ENCODE results near the gene VPS39. TPM values are rescaled to one million over a fixed set of nuclear protein-coding genes. Genes with fewer than 3 reads are reported as not detected.

Gene VPS39
- 100 to 1,000 TPM in 3 of 5 donors, 10 to 100 TPM in 2; 98.5 to 113 (median 101) TPM for total RNA-seq
- 91.1 TPM for total RNA-seq (2013)
- 43.3 to 153 (median 108) reads per million in 29 experiments for total RNA-seq

DNA sequence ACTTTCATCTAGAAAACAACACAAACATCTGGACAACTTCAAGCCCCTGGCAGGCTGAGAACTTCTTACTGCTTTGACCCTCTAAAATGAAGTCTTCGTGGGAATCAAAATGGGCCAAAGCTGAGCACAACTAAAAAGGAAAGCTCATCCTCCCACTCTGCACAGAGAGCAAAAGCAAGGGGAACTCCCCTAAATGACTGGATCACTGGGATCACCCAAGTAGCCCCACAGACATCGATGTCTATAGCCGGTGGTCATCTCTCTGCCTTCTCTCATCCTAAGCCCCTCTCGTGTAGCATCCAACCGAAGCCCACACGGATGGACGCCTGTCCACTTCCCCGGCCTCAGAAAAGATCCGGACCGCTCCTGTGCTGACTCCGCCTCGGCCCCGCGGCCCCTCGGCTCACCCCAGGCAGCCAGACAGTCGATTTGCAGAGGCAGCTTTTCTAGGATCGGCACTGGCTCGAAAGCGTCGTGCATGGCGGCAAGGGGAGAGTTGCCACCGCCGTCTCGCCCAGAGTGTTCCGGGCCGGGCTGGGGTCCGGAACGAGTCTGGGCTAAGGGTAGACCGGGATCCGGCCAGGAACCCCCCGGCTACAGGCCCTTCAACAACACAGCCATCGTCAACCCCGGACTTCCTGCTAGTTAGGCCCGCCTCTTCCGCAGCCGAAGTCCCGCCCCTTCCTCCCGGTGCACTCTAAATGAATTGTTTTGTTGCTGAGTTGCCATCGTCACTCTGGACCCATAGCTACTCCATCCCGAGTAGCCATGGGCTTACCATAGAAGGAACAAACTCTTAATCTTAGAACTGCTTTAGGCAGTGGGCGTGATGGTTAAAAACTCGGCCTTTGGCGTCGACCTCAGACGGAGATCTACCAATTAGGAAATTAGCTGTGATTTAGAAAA lies at the start of gene VPS39:
Gene VPS39, minus strand, starts transcription at position 631 of the 906 bp plus-strand sequence. Its CDS starts 151 bp downstream, at position 480.
- no peaks in the 10 kb centered on the region for H3K9me3 Mint-ChIP-seq
- DNase-seq = peak; percentile 62 to 88 (median 80)
- H3K27ac Mint-ChIP-seq = peak within 1 kb of the TSS; percentile 93 to 94
- POLR2A ChIA-PET = no interaction called here
- H3K36me3 Mint-ChIP-seq = peaks cover 13% of the 10 kb centered on the region
- WGBS (ENCODE audit: insufficient coverage) = 0% methylated on average over 34 of the region's 45 CpGs
- peaks cover 39 to 46% (median 42%) of the 10 kb centered on the region in 3 donors for H3K4me1 Mint-ChIP-seq
- CTCF ChIA-PET = interaction anchor here in 1 of 2 donors (0.7 kb wide), 1 partner anchor 63 kb away, joined by 3 read pairs; no protein-coding TSS in a partner anchor
- peak within 1 kb of the TSS; percentile 96 to 98 for H3K4me3 ChIP-seq (ENCODE audit: control insufficient read depth in 1 of 2, extremely low read depth in 1 of 2, low read length in 1 of 2)
- H3K4me1 ChIP-seq (ENCODE audit: control insufficient read depth in 1 of 2, extremely low read depth in 1 of 2, insufficient read depth in 2 of 2, low read length in 2 of 2) = peaks cover 12 to 22% of the 10 kb centered on the region in 2 experiments
- H3K36me3 ChIP-seq (ENCODE audit: control insufficient read depth in 2 of 2, extremely low read depth in 1 of 2, insufficient read depth in 1 of 2, low read length in 1 of 2) = peaks cover 0 to 23% of the 10 kb centered on the region in 2 donors
- peak within 1 kb of the TSS; percentile 78 for H3K27ac ChIP-seq (ENCODE audit: low read length)
- no peaks in the 10 kb centered on the region for H3K27me3 ChIP-seq (replicated peaks in 1 of 2; ENCODE audit: control insufficient read depth in 2 of 2, extremely low read depth in 1 of 2, insufficient read depth in 2 of 2, low read length in 1 of 2)
- no peaks in the 10 kb centered on the region for H3K27me3 Mint-ChIP-seq
- ATAC-seq (replicated peaks in 1 of 4) = peak; percentile 96 to 99 (median 98)
- H3K4me3 Mint-ChIP-seq = peak within 1 kb of the TSS; percentile 94 to 97 (median 96)
- H3K9me3 ChIP-seq = no peaks in the 10 kb centered on the region

DNA sequence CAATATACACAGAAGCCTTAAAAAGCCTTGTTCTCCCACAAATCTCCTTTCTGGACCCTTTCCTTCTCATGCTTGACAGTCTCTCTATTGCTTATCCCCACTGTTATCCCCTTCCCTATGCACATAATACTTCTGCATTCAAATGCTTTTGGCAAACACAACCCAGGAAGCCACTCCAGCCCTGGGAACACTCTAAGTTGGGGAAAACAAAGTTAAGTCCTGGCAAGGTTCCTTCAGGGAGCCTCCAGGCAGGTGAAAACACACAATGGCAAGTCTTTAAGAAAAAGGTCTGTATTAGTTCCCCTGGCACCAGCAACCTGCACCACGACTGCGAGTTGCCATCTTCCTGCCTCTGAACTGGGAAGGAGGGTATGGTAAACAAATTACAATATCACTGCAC lies 45.2 kb upstream of the VPS39 start:
- POLR2A ChIA-PET = interaction anchor here in 1 of 2 donors (1.7 kb wide), 1 partner anchor 15 kb away, joined by 4 read pairs; no protein-coding TSS in a partner anchor
- Histone ChIP-seq H3K27ac (ENCODE audit: low read length) (no peak overlapping the region), H3K27me3 (replicated peaks in 1 of 2; ENCODE audit: control insufficient read depth in 2 of 2, extremely low read depth in 1 of 2, insufficient read depth in 2 of 2, low read length in 1 of 2) (no peaks in the 10 kb centered on the region), H3K36me3 (ENCODE audit: control insufficient read depth in 2 of 2, extremely low read depth in 1 of 2, insufficient read depth in 1 of 2, low read length in 1 of 2) (peaks cover 0 to 41% of the 10 kb centered on the region in 2 donors), H3K4me1 (ENCODE audit: control insufficient read depth in 1 of 2, extremely low read depth in 1 of 2, insufficient read depth in 2 of 2, low read length in 2 of 2) (no peaks in the 10 kb centered on the region), H3K9me3 (no peaks in the 10 kb centered on the region), H3K4me3 (ENCODE audit: control insufficient read depth in 1 of 2, extremely low read depth in 1 of 2, low read length in 1 of 2) (no peak overlapping the region)
- no peak overlapping the region for H3K4me3 Mint-ChIP-seq
- H3K4me1 Mint-ChIP-seq = peaks cover 10 to 14% (median 10%) of the 10 kb centered on the region in 3 donors
- ATAC-seq (replicated peaks in 1 of 4) = no peak
- no peaks in the 10 kb centered on the region for H3K27me3 Mint-ChIP-seq
- no peak for DNase-seq
- CTCF ChIA-PET = no interaction called here
- peaks cover 53% of the 10 kb centered on the region for H3K36me3 Mint-ChIP-seq
- peaks cover 5 to 13% (median 8%) of the 10 kb centered on the region in 3 donors for H3K9me3 Mint-ChIP-seq
- WGBS (ENCODE audit: insufficient coverage) = no CpG with 5 or more reads among the region's 2 CpGs
- H3K27ac Mint-ChIP-seq = no peak overlapping the region

DNA sequence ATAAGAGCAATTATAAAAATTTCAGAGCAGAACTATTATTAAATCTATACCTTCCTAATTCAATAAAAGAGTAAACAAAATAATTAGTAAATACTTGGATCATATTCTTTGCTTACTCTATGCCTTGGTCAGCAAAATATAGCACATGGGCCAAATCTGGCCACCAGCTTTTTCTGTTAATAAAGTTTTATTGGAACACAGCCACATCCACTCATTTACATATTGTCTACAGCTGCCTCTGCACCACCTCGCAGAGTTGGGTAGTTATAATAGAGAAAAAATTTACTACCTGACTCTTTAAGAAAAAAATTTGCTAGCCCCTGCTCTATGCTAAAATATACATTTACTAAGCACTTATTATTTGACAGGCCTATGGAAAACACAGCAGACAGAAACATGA lies 32.7 kb upstream of the VPS39 start:
- Histone ChIP-seq H3K36me3 (ENCODE audit: control insufficient read depth in 2 of 2, extremely low read depth in 1 of 2, insufficient read depth in 1 of 2, low read length in 1 of 2) (peaks cover 0 to 41% of the 10 kb centered on the region in 2 donors), H3K4me3 (ENCODE audit: control insufficient read depth in 1 of 2, extremely low read depth in 1 of 2, low read length in 1 of 2) (no peak overlapping the region), H3K27me3 (replicated peaks in 1 of 2; ENCODE audit: control insufficient read depth in 2 of 2, extremely low read depth in 1 of 2, insufficient read depth in 2 of 2, low read length in 1 of 2) (no peaks in the 10 kb centered on the region), H3K9me3 (no peaks in the 10 kb centered on the region), H3K27ac (ENCODE audit: low read length) (no peak overlapping the region), H3K4me1 (ENCODE audit: control insufficient read depth in 1 of 2, extremely low read depth in 1 of 2, insufficient read depth in 2 of 2, low read length in 2 of 2) (no peaks in the 10 kb centered on the region)
- no peaks in the 10 kb centered on the region for H3K27me3 Mint-ChIP-seq
- no CpG with 5 or more reads among the region's 1 CpG for WGBS (ENCODE audit: insufficient coverage)
- CTCF ChIA-PET = interaction anchor here in 1 of 2 donors (0.6 kb wide), 1 partner anchor 72 kb away, joined by 3 read pairs; no protein-coding TSS in a partner anchor
- no peaks in the 10 kb centered on the region for H3K9me3 Mint-ChIP-seq
- peaks cover 46% of the 10 kb centered on the region for H3K36me3 Mint-ChIP-seq
- ATAC-seq (replicated peaks in 1 of 4) (no peak), DNase-seq (no peak)
- H3K27ac Mint-ChIP-seq = no peak overlapping the region
- no peak overlapping the region for H3K4me3 Mint-ChIP-seq
- H3K4me1 Mint-ChIP-seq = peaks cover 12 to 14% (median 13%) of the 10 kb centered on the region in 3 donors
- POLR2A ChIA-PET = no interaction called here

- no peaks in the 10 kb centered on the region for H3K9me3 Mint-ChIP-seq
- no peaks in the 10 kb centered on the region for H3K27me3 Mint-ChIP-seq
- H3K36me3 Mint-ChIP-seq = peaks cover 52% of the 10 kb centered on the region
- no peak for DNase-seq
- ChIA-PET CTCF (no interaction called here), POLR2A (no interaction called here)
- Histone ChIP-seq H3K27me3 (replicated peaks in 1 of 2; ENCODE audit: control insufficient read depth in 2 of 2, extremely low read depth in 1 of 2, insufficient read depth in 2 of 2, low read length in 1 of 2) (no peaks in the 10 kb centered on the region), H3K4me3 (ENCODE audit: control insufficient read depth in 1 of 2, extremely low read depth in 1 of 2, low read length in 1 of 2) (no peak overlapping the region), H3K9me3 (no peaks in the 10 kb centered on the region), H3K36me3 (ENCODE audit: control insufficient read depth in 2 of 2, extremely low read depth in 1 of 2, insufficient read depth in 1 of 2, low read length in 1 of 2) (peaks cover 0 to 52% of the 10 kb centered on the region in 2 donors), H3K27ac (ENCODE audit: low read length) (no peak overlapping the region), H3K4me1 (ENCODE audit: control insufficient read depth in 1 of 2, extremely low read depth in 1 of 2, insufficient read depth in 2 of 2, low read length in 2 of 2) (no peaks in the 10 kb centered on the region)
- H3K4me3 Mint-ChIP-seq = no peak overlapping the region
- ATAC-seq (replicated peaks in 1 of 4) = no peak
- peaks cover 10 to 13% (median 12%) of the 10 kb centered on the region in 3 donors for H3K4me1 Mint-ChIP-seq
- no peak overlapping the region for H3K27ac Mint-ChIP-seq
Observed at GRCh38 chr15:42239528-42240182, 31.6 kb upstream of the VPS39 start.

DNA sequence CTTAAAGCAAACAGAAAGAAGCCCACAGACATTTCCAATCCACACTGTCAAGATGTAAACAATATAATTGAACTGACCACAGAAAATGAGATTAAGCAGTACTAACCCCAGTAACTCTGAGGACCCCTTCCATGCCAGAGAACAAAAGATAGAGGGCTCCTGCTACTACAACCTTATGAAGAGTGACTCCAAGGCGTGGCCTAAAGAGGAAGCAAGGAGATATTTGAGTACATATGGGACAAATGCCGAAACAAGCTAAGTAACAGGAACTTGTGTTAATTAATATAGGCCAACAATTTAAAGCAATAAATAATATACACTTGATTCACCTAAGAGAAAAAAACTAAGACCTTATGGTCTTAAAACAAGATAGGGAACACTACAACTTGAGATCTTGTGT lies 25.0 kb upstream of the VPS39 start:
- Mint-ChIP-seq H3K4me3 (no peak overlapping the region), H3K36me3 (peaks cover 51% of the 10 kb centered on the region), H3K4me1 (no peaks in the 10 kb centered on the region), H3K27me3 (no peaks in the 10 kb centered on the region), H3K27ac (peak overlapping the region in 1 of 2 donors; percentile 44), H3K9me3 (no peaks in the 10 kb centered on the region)
- no CpG with 5 or more reads among the region's 2 CpGs for WGBS (ENCODE audit: insufficient coverage)
- H3K36me3 ChIP-seq (ENCODE audit: control insufficient read depth in 2 of 2, extremely low read depth in 1 of 2, insufficient read depth in 1 of 2, low read length in 1 of 2) = peaks cover 0 to 84% of the 10 kb centered on the region in 2 donors
- DNase-seq = no peak
- H3K27ac ChIP-seq (ENCODE audit: low read length) = no peak overlapping the region
- no peak for ATAC-seq (replicated peaks in 1 of 4)
- H3K4me3 ChIP-seq (ENCODE audit: control insufficient read depth in 1 of 2, extremely low read depth in 1 of 2, low read length in 1 of 2) = no peak overlapping the region
- no peaks in the 10 kb centered on the region for H3K27me3 ChIP-seq (replicated peaks in 1 of 2; ENCODE audit: control insufficient read depth in 2 of 2, extremely low read depth in 1 of 2, insufficient read depth in 2 of 2, low read length in 1 of 2)
- ChIA-PET CTCF (no interaction called here), POLR2A (interaction anchor here in 1 of 2 donors (0.6 kb wide), 1 partner anchor 122 kb away, joined by 5 read pairs; no protein-coding TSS in a partner anchor)
- no peaks in the 10 kb centered on the region for H3K9me3 ChIP-seq
- H3K4me1 ChIP-seq (ENCODE audit: control insufficient read depth in 1 of 2, extremely low read depth in 1 of 2, insufficient read depth in 2 of 2, low read length in 2 of 2) = no peaks in the 10 kb centered on the region

DNA sequence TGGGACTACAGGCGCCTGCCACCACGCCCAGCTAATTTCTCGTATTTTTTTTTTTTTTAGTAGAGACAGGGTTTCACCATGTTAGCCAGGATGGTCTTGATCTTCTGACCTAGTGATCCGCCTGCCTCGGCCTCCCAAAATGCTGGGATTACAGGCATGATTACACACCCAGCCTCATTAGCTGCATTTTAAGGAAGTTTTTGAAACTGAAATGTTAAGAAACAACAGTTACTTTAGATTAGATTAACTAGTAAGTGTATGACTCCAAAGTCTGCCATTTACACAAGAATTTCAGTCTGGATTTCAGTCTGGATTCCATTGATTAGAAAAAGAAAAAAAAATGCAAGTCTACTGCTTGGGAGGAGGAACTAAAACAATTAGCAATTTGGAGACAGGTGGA lies 24.5 kb upstream of the VPS39 start:
- POLR2A ChIA-PET = interaction anchor here in 1 of 2 donors (0.6 kb wide), 1 partner anchor 122 kb away, joined by 5 read pairs; no protein-coding TSS in a partner anchor
- no peak for ATAC-seq (replicated peaks in 1 of 4)
- Histone ChIP-seq H3K4me1 (ENCODE audit: control insufficient read depth in 1 of 2, extremely low read depth in 1 of 2, insufficient read depth in 2 of 2, low read length in 2 of 2) (no peaks in the 10 kb centered on the region), H3K36me3 (ENCODE audit: control insufficient read depth in 2 of 2, extremely low read depth in 1 of 2, insufficient read depth in 1 of 2, low read length in 1 of 2) (peaks cover 0 to 84% of the 10 kb centered on the region in 2 donors), H3K4me3 (ENCODE audit: control insufficient read depth in 1 of 2, extremely low read depth in 1 of 2, low read length in 1 of 2) (no peak overlapping the region), H3K27ac (ENCODE audit: low read length) (no peak overlapping the region), H3K27me3 (replicated peaks in 1 of 2; ENCODE audit: control insufficient read depth in 2 of 2, extremely low read depth in 1 of 2, insufficient read depth in 2 of 2, low read length in 1 of 2) (no peaks in the 10 kb centered on the region), H3K9me3 (no peaks in the 10 kb centered on the region)
- WGBS (ENCODE audit: insufficient coverage) = no CpG with 5 or more reads among the region's 5 CpGs
- H3K27me3 Mint-ChIP-seq = no peaks in the 10 kb centered on the region
- peaks cover 50% of the 10 kb centered on the region for H3K36me3 Mint-ChIP-seq
- peak overlapping the region in 1 of 2 donors; percentile 44 for H3K27ac Mint-ChIP-seq
- CTCF ChIA-PET = no interaction called here
- no peak for DNase-seq
- no peak overlapping the region for H3K4me3 Mint-ChIP-seq
- no peaks in the 10 kb centered on the region for H3K4me1 Mint-ChIP-seq
- no peaks in the 10 kb centered on the region for H3K9me3 Mint-ChIP-seq
